Left renal cortex interstitium (tissue), 4 donors: ENCODE data around the gene C19orf25. TPM values are rescaled to one million over a fixed set of nuclear protein-coding genes. Genes with fewer than 3 reads are reported as not detected.
"Not testable (repeated sequence)": the region's sequence is repeated elsewhere in the genome, so short reads cannot be mapped to it uniquely, and the experiment has no call there.

ENCODE experiments used
- DNase-seq, 4 donors: peaks; one replicate each; pipeline ENCODE4 v3.0.0-alpha.2; 2013; ENCODE audit warnings: low read depth in 4 of 4, low spot score in 2 of 4, missing footprints in 1 of 4
- polyA plus RNA-seq, 4 donors: library from polyadenylated mRNA; unstranded; fragments of 120-200 nt; gene quantifications; one replicate each; pipeline ENCODE4 v1.2.1, GENCODE V29; 2013; ENCODE audit not compliant: insufficient read length in 4 of 4

Gene C19orf25
- polyA plus RNA-seq, 4 donors: 17.1 to 38.3 (median 33.1) TPM

DNA sequence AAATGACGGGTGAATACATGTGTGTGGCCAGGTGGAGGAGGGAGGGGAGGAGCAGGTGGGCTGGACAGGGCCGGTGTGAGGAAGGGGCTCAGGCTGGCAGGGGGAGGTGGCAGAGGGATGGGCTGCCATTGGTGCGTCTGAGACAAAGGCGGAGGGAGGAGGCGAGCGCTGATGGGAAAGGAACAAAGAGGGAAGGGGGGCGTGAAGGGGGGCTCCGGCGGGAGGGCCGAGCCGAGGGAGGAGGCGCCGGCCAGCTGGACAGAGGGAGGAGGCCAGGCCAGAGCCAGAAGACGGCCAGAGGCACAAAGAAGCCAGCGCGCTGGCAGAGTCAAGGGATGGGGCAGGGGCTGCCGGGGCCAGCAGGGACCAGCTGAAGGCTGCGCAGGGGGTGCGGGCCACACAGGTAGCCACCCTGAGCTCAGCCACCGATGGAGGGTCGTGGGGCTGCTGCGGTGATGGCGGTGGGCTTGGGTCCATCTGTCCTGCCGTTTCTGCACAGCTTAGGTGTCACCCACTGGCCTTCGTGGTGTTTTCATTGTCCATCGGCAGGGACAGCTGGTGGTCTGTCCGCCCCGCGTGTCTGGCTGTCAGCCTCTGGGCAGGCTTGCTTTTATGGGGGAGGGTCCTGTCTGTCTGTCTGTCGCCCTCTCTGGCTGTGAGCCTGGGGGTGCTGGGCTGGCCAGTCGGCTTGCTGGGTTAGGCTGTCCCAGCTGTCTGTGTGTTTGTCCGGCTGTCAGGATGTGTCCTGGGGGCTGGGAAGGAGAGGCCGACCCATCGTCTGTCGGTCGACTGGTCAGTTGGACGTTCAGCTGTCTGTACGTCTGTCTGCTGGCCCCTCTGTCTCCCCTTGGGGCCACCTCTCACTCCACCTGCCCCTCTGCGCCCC is 26.9 kb downstream of the C19orf25 start:
- DNase-seq: no peak

DNA sequence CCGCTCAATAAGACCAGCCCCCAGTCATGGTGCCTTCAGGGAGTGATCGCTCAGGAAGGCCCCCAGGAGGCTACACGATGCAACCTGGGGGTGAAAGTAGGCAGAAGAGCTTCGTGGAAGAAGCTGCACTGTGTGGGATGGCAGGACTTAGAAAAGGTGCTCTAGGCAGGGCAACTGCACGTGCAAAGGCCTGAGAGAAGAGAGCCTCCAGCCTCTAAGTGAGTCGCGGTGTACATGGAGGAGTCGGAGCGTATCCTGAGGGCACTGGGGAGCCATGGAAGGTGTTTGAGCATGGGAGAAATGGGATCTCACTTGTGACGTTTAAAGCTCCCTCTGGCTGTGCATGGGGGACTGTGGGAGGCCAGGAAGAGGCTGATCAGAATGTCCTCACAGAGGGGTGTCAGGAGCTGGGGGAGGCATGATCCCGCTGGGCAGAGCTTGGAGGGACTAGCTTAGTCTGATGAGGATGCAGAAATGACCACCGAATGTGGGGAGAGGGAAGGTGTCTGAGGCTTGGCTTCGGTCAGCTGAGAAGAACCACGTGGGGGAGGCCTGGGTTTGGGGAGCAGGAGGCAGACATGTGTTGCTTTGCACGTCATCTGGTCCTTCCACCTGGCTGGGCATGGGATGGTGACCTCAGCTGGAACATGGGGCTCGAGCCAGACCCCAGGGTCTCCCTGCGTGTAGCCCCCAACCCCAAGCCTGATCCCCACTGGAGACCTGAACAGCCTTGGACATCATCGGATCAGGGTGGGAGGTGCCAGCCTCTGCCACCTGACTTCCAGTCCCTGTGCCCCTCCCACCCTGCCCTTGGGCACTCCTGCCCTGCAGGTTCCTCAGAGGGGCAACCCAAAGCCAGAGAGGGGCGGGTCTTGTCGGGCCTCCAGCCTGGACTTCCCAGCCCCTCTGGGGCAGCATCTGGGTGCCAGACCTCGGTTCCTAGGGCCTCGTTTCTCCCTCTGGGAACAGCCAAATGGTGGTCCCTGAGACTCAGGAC is 28.0 kb downstream of the C19orf25 start:
- DNase-seq: no peak

DNA sequence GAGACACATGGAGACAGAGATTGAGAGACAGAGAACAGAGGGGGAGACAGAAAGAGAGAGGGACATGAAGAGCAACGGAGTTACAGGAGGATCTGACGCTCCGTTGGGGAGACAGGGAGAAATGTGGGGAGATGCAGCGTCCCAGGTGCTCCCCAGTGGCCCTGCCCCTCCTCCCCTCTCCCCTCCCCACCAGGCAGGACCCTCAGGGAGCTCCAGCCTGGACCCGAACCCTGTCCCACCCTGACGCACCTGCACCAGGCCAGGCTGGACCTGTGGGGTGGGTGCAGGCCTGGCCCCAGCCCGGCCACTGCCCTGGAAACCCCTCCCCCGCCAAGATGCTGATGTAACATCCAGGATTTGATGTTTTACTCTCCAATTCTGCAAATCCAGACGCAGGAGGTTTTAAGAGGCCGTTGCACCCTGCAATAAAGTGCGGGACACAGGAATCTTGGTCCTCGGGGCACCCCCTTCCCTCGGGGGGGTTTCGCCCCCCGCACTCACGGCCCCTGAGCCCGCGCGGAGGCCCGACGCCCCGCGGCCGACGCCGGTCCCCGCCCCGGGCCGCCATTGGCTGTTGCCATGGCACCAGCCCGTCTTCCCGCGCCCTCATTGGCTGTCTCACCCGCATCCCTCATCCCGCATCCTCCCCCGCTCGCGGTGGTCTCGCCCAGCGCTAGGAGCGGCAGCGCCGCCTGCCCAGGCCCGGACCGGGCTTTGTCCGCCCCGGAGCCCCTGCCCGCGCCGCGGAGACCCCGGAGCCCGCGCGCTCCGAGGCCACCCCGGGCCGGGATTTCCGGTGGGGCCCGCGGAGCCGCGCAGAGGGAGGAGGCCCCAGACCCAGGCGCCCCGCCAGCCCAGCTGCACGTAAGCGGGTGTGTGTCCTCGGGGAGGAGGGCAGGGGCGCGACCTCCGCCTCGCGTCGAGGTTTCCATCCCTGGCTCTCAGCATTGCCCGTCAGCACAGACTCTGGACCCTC is 29.3 kb downstream of the C19orf25 start, which contains the start of gene APC2:
Gene APC2 (plus strand): TSS at position 655 of the 976 bp plus-strand sequence. CDS start 2,881 bp downstream, outside the sequence.
- no peak for DNase-seq

- DNase-seq: no peak
Measured at GRCh38 chr19:1447944-1448343, 31.1 kb downstream of the C19orf25 start.

GRCh38 chr19:1447504-1447903 is 31.5 kb downstream of the C19orf25 start:
- DNase-seq: no peak

- no peak for DNase-seq
Measured at GRCh38 chr19:1446713-1447481, 32.1 kb downstream of the C19orf25 start.

DNA sequence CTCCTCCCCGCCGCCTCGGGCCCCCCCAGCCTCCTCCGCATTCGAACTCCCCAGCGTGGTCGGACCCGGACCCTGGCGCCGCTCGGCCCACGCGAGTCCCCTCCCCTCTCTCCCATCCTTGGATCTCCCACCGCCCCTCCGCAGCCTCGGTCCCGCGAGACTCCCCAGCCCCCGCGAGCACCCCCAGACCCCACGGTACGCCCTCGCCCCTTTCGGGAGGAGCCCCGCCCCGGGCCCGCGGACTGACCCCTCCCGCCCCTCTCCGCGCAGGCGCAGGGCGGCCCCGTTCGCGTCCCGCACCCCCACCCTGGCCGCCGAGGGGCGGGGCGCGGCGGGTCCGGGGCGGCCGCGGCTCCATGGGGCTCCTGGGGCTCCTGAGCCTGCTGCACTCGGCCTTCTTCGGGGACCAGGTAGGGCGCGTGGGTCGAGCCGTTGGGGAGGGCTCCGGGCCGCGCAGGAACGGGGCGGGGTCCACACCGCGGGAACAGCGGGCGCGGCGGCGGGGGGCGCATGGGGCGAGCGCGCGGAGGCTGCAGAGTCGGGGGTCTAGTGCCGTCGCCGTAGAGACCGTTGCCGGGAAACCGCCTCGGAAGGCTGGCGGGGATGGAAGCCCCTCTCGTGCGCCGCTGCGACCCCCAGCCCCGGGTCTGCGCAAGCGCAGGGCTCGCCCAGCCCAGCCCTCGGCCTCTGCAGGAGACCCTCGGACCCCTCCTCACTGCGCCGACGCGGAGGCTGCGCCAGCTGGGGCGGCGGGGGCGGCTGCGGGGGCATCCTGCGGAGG is 32.9 kb downstream of the C19orf25 start:
- no peak for DNase-seq

DNA sequence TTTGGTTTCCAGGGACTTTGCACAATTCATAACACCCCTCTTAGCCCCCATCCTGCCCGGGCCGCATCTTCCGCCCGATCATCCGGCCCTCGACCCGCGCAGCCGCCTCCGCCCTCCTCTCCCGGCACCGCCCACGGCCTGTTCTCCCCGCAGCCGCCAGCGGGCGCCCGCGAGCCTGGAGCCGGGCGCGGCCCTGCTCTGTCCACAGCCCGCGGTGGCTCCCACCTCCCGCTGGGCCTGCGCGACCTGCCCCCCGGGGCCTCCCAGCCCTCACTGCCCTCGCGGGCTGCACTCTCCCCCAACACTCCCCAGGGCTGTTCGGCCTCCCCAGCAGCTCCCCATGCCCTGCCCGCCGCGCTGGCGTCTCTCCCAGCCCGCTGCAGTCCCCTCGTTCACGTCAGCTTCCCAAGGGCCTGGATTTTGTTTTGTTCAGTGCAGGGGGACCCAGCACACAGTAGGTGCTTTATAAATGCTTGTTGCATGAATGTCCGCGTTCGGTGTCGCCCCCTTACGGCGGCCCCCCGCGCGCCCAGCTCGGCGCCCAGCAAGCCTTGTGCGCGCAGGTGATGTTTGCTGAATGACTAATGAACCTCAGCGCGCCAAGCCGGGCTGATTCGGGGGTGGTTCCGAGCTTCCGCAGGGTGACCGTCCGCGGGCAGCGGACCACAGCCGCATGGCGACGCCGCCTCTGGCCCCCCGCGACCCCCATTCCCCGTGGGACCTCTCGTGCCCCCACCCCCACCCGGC is 33.7 kb downstream of the C19orf25 start:
- no peak for DNase-seq

GRCh38 chr19:1441677-1442438 is 37.2 kb downstream of the C19orf25 start:
- no peak for DNase-seq

DNA sequence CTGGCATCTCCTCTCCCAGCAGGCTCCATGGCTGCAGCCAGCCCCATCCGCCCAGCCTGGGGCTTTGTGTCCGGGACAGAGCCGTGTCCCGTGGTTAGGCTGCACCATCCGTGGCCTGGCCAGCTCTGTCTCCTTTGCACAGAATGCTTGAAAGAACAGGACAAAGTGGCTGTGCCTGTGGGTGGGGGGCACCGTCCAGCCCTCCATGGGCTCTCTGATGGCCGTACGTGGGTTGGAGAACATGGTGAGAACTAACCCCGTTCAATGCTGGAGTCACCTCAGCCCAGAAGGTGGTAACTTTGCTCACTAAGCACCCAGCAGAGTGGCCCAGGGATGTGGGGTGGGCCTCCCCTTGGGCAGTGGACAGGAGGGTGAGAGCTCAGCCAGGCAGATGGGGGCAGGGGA is 38.0 kb downstream of the C19orf25 start:
- no peak for DNase-seq

DNA sequence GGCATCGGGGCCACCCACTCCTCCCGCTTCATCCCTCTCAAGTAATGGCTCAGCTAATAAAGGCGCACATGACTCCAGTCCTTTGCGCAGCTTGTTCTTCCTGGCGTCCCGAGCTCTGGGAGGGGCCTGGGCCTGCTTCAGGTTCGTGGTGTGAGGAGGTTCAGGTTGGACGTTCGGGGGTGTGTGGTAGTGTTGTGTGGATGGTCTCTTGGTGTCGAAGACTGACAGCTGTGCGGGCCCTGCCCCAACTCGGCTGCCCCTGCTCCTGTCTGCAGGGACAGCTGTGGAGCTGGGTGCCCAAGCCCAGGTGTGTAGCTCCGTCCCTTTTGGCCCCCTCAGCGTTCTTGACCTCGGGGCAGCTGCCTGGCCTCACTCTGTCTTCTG is 38.6 kb downstream of the C19orf25 start:
- no peak for DNase-seq

DNA sequence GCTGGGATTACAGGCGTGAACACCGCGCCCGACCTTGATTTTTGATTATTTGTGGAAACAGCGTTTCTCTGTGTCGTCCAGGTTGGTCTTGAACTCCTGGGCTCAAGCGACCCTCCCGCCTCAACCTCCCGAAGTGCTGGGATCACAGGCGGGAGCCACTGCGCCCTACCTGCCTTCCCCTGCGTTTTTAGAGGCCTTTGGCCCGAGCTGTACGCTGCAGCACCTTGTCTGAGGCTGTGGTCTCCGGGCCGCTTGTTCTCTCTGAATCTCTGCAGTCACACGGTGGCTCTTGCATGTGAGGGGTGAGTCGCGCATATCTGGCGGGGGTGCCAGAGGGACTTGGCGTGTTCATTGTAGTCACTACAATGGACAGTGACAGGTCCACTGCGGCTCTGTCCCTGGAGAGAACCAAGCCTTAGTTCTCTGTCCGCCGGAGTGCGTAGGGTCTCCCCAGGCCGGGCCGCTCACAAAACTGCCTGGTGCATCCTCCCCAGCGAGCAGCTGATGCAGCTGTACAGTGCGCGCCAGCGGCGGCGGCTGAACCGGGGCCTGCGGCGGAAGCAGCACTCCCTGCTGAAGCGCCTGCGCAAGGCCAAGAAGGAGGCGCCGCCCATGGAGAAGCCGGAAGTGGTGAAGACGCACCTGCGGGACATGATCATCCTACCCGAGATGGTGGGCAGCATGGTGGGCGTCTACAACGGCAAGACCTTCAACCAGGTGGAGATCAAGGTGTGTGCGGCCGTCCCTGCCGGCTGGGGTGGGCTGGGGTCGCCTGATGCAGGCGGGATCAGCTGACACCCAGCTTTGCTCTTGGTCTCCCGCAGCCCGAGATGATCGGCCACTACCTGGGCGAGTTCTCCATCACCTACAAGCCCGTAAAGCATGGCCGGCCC is 39.2 kb downstream of the C19orf25 start:
- not testable (repeated sequence) for DNase-seq

DNA sequence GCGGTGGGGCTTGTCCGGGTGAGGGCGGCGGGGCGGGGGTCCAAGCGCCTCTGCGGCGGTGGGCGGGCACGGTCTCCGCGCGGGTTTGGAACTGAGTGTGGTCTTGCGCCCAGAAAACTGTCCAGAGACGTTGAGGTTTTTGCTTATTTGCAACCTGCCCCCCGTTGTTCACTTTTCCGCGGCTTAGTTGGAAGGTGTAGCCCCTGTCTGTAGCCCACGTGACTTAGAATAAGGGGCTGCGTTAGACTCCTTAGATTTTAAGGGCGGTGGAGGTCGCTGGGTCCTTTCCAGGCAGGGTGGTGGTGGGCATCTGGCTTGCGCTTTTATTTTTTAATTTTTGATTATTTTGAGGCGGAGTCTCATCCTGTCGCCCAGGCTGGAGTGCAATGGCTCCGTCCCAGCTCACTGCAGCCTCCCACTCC is 40.1 kb downstream of the C19orf25 start:
- DNase-seq: no peak

DNA sequence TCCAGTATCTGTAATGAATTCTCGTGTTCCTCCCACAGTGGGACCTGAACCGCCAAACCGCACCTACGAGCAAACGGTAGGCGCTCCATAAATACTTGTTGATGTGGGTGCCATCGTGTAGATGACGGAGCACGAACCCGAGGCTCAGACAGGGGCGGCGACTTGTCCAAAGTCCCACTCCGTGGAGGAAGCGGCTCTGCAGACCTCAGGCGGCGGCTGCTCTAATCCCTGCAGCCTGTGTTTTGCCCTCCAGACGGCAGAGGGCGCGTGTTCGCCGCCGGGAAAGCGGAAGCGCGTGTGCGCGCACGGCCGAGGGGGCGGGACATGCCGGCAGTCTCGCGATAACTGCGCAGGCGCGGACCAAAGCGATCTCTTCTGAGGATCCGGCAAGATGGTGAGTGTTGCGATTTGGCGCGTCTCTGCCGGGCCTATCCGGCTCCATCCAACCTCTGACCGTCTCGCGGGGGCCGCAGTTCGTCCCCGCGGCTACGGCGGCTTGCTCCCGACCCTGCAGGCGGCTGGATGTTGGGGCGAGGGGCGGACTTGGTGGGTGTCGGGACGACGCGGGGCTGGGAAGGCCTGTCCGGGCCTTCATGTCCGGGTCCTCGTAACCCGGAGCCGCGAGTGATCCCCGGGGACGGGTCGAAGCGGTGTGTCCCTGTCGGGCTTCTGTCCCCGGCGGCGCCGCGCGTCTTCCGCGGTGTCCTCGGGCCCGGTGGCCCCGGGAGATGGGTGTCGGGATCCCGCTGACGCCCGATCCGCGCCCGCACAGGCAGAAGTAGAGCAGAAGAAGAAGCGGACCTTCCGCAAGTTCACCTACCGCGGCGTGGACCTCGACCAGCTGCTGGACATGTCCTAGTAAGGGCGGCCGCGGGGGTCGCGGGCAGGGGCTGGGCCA is 40.7 kb downstream of the C19orf25 start, which contains the start of gene RPS15:
Gene RPS15 (plus strand): TSS at position 362 of the 898 bp plus-strand sequence. CDS start 30 bp downstream, at position 392.
- DNase-seq: peak; percentile 88 to 95 (median 93)

DNA sequence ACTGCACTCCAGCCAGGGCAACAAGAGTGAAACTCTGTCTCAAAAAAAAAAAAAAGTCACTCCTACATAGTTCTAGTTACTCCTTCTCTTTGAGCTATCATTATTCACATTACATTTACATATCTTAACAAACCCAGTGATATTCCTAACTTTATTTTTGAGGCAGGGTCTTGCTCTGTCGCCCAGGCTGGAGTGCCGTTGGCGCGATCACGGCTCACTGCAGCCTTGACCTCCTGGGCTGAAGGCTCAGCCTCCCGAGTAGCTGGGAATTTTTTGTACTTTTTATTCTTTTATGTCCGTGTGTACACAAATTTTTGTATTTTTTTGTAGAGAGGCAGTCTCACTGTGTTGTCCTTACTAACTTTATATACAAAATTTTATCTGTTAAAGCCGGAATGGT is 41.4 kb downstream of the C19orf25 start:
- DNase-seq: no peak
